Lower leg skin (tissue), 3 donors: ENCODE measurements around the gene GRID2.

Experiments used
- CTCF ChIP-seq, 3 donors: fragments of 450-650 bp; IDR thresholded peaks; one replicate each; pipeline ENCODE4 v1.5.1; 2016; ENCODE audit warnings: antibody characterized with exemption in 3 of 3, mild to moderate bottlenecking in 3 of 3, moderate library complexity in 2 of 3
- POLR2A ChIP-seq, 2 donors: fragments of 450-650 bp; IDR thresholded peaks; one replicate each; pipeline ENCODE4 v1.6.1; 2016 to 2017; ENCODE audit warnings: antibody characterized with exemption in 2 of 2, mild to moderate bottlenecking in 1 of 2, moderate library complexity in 1 of 2

GRCh38 chr4:92864096-92864495 lies 560.3 kb downstream of the GRID2 start:
- TF ChIP-seq CTCF (IDR thresholded peaks at IDR 0.05) (no peak), POLR2A (IDR thresholded peaks at IDR 0.05) (no peak)
